ENCODE measurements around the gene TNRC6C. TPM values are rescaled to one million over a fixed set of nuclear protein-coding genes. Genes with fewer than 3 reads are reported as not detected.
"Not testable (repeated sequence)": the region's sequence is repeated elsewhere in the genome, so short reads cannot be mapped to it uniquely, and the experiment has no call there.

Gene TNRC6C
- total RNA-seq, 4 donors from 2014 or later: 2.6 to 10.9 (median 4.7) TPM

DNA sequence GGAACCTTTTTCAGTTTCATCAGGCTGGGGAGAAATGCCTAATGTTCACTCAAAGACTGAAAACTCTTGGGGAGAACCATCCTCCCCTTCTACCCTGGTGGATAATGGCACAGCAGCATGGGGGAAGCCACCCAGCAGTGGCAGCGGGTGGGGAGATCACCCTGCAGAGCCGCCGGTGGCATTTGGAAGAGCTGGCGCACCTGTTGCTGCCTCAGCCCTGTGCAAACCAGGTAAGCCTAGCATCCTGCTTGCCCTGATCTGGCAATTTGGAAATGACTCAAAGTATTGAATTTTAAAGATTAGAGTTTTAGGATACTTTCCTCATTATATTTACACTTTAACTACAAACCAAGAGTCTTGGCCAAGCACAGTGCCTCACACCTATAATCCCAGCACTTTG lies 106.2 kb downstream of the TNRC6C start:
- TF ChIP-seq, protein P1, sequence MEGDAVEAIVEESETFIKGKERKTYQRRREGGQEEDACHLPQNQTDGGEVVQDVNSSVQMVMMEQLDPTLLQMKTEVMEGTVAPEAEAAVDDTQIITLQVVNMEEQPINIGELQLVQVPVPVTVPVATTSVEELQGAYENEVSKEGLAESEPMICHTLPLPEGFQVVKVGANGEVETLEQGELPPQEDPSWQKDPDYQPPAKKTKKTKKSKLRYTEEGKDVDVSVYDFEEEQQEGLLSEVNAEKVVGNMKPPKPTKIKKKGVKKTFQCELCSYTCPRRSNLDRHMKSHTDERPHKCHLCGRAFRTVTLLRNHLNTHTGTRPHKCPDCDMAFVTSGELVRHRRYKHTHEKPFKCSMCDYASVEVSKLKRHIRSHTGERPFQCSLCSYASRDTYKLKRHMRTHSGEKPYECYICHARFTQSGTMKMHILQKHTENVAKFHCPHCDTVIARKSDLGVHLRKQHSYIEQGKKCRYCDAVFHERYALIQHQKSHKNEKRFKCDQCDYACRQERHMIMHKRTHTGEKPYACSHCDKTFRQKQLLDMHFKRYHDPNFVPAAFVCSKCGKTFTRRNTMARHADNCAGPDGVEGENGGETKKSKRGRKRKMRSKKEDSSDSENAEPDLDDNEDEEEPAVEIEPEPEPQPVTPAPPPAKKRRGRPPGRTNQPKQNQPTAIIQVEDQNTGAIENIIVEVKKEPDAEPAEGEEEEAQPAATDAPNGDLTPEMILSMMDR (IDR thresholded peaks at IDR 0.05): no peak
- TF ChIP-seq POLR2A (IDR thresholded peaks at IDR 0.05): no peak
- Histone ChIP-seq H3K4me1 (no peaks in the 10 kb centered on the region), H3K27me3 (no peaks in the 10 kb centered on the region), H3K36me3 (peaks cover 0 to 51% (median 0%) of the 10 kb centered on the region in 3 donors), H3K9me3 (no peaks in the 10 kb centered on the region), H3K27ac (no peak overlapping the region), H3K4me3 (no peak overlapping the region)
- WGBS, 2 donors: 91 to 100% methylated on average over 4 of the region's 4 CpGs
- DNase-seq: no peak
- intact Hi-C loops (cut with DNase I): no loop called here

DNA sequence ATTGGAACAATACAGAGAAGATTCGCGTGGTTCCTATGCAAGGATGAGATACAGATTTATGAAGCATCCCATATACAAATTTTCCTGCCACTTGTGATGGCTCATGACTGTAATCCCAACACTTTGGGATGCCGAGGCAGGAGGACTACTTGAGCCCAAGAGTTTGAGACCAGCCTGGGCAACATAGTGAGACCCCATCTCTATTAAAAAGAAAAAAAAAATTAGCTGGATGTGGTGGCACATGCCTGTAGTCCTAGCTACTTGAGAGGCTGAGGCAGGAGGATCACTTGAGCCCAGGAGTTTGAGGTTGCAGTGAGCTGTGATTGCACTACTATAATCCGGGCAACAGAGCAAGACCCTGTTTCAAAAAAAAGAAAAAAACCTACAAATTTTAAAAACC lies 108.5 kb downstream of the TNRC6C start:
- H3K27ac ChIP-seq; H3K4me1 ChIP-seq; H3K9me3 ChIP-seq; intact Hi-C loops (cut with DNase I); H3K27me3 ChIP-seq; DNase-seq; H3K4me3 ChIP-seq: not testable (repeated sequence)
- 92 to 98% methylated on average over 4 of the region's 4 CpGs for WGBS, 2 donors
- peaks cover 0 to 72% (median 1%) of the 10 kb centered on the region in 3 donors for H3K36me3 ChIP-seq

- peaks cover 9 to 95% (median 20%) of the 10 kb centered on the region in 3 donors for H3K36me3 ChIP-seq
- WGBS, 2 donors: 57 to 69% methylated on average over 4 of the region's 4 CpGs
These were observed 111.2 kb downstream of the TNRC6C start for GRCh38 chr17:78069695-78070094.

DNA sequence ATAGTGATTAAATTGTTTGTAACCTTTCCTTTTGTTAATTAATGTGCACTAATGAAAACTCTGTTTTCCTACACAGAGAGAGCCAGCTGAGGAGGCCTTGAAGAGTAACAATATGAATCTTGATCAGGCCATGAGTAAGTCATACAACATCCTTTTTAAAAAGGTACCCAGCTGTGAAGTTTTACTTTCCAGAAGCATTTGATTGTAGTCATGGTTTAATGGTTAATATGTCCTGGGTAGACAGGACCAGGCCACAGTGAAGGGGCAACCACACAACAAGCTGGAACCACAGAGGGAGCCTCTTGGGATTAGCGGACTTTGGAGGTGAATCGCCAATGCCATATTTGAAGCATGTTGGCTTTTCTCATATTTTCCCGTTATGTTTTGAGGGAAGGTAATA lies 114.5 kb downstream of the TNRC6C start:
- no peak for TF ChIP-seq POLR2A (IDR thresholded peaks at IDR 0.05)
- TF ChIP-seq, protein P1 (IDR thresholded peaks at IDR 0.05): no peak
- Histone ChIP-seq H3K4me3 (no peak overlapping the region), H3K27ac (no peak overlapping the region), H3K4me1 (no peaks in the 10 kb centered on the region), H3K9me3 (no peaks in the 10 kb centered on the region), H3K36me3 (peaks cover 9 to 98% (median 28%) of the 10 kb centered on the region in 3 donors), H3K27me3 (no peaks in the 10 kb centered on the region)
- DNase-seq: no peak
- 90 to 96% methylated on average over 3 of the region's 3 CpGs for WGBS, 2 donors
- intact Hi-C loops (cut with DNase I): no loop called here

More at GRCh38 chr17:78069695-78070094, 111.2 kb downstream of the TNRC6C start:
- intact Hi-C loops (cut with DNase I): no loop called here
- no peaks in the 10 kb centered on the region for H3K9me3 ChIP-seq
- no peak for DNase-seq
- H3K27ac ChIP-seq: no peak overlapping the region
- H3K4me3 ChIP-seq: no peak overlapping the region
- no peaks in the 10 kb centered on the region for H3K27me3 ChIP-seq
- no peaks in the 10 kb centered on the region for H3K4me1 ChIP-seq
- TF ChIP-seq, protein P1 (IDR thresholded peaks at IDR 0.05): no peak
- TF ChIP-seq POLR2A (IDR thresholded peaks at IDR 0.05): no peak

- Histone ChIP-seq H3K36me3 (peaks cover 9 to 98% (median 35%) of the 10 kb centered on the region in 3 donors), H3K9me3 (no peaks in the 10 kb centered on the region), H3K27me3 (no peaks in the 10 kb centered on the region), H3K4me3 (no peak overlapping the region), H3K27ac (no peak overlapping the region), H3K4me1 (no peaks in the 10 kb centered on the region)
- TF ChIP-seq, protein P1 (IDR thresholded peaks at IDR 0.05): no peak
- no peak for TF ChIP-seq POLR2A (IDR thresholded peaks at IDR 0.05)
- intact Hi-C loops (cut with DNase I): no loop called here
- DNase-seq: no peak
- 92 to 97% methylated on average over 10 of the region's 10 CpGs for WGBS, 2 donors
These were observed 116.5 kb downstream of the TNRC6C start for GRCh38 chr17:78075011-78075410.

DNA sequence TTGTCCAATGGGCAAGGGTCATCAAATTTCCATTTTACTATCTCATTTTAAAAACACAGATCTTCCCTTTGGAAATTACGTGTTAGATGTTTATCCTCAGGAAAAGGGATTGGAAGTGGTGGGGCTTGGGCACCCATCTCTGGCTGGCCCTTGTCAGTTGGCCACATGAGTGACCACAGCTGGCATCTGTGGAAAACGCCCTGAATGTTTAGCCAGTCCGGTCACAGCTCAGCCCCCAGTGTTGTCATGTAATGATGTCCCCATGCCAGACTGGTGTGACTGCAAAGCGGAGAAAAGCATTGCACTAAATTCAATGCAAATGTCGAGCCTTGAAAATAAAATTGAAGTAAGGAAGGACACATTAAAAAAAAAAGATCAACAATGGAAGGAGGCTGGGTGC lies 117.0 kb downstream of the TNRC6C start:
- no peak overlapping the region for H3K4me3 ChIP-seq
- no peaks in the 10 kb centered on the region for H3K27me3 ChIP-seq
- 80 to 92% methylated on average over 4 to 5 of the region's 5 CpGs for WGBS, 2 donors
- no peak overlapping the region for H3K27ac ChIP-seq
- no peaks in the 10 kb centered on the region for H3K9me3 ChIP-seq
- peaks cover 9 to 100% (median 35%) of the 10 kb centered on the region in 3 donors for H3K36me3 ChIP-seq
- no peaks in the 10 kb centered on the region for H3K4me1 ChIP-seq
- TF ChIP-seq, protein P1 (IDR thresholded peaks at IDR 0.05): no peak
- no peak for TF ChIP-seq POLR2A (IDR thresholded peaks at IDR 0.05)
- DNase-seq: no peak
- intact Hi-C loops (cut with DNase I): no loop called here
